Ishikawa (cell line): ENCODE data around the gene LPP.

Experiments
- EGR1 ChIP-seq: IDR thresholded peaks from 2 replicates; pipeline ENCODE4 v1.6.1; 2012
- FOXM1 ChIP-seq: IDR thresholded peaks from 2 replicates; pipeline ENCODE4 v1.6.1; 2012; ENCODE audit warnings: low read depth, borderline replicate concordance
- MAX ChIP-seq: IDR thresholded peaks from 2 replicates; pipeline ENCODE4 v1.6.1; 2012
- NFIC ChIP-seq: IDR thresholded peaks from 2 replicates; pipeline ENCODE4 v1.6.1; 2012
- RAD21 ChIP-seq: IDR thresholded peaks from 2 replicates; pipeline ENCODE4 v1.6.1; 2012; ENCODE audit warnings: low read depth
- USF1 ChIP-seq: IDR thresholded peaks from 2 replicates; pipeline ENCODE4 v1.6.1; 2012
- YY1 ChIP-seq: IDR thresholded peaks from 2 replicates; pipeline ENCODE4 v1.6.1; 2012; ENCODE audit warnings: low read depth

- TF ChIP-seq FOXM1 (no peak), NFIC (no peak), EGR1 (no peak), RAD21 (no peak), YY1 (no peak), MAX (no peak), USF1 (no peak)
Measured at GRCh38 chr3:188712248-188712924, 558.4 kb downstream of the LPP start.
